ENCODE data around the gene ARRB2.

ARRB2 gene

GRCh38 chr17:4725646-4726310, 15.3 kb downstream of the ARRB2 start:
- no peak for DNase-seq (ENCODE audit: low read depth in 1 of 2, low spot score in 1 of 2)

GRCh38 chr17:4728124-4728523, 17.7 kb downstream of the ARRB2 start:
- no peak for DNase-seq (ENCODE audit: low read depth in 1 of 2, low spot score in 1 of 2)

- DNase-seq (ENCODE audit: low read depth in 1 of 2, low spot score in 1 of 2) = no peak
Measured at GRCh38 chr17:4733073-4733531, 22.7 kb downstream of the ARRB2 start.

- DNase-seq (ENCODE audit: low read depth in 1 of 2, low spot score in 1 of 2) = no peak
Measured at GRCh38 chr17:4734857-4735475, 24.5 kb downstream of the ARRB2 start.

GRCh38 chr17:4735876-4736651, 25.6 kb downstream of the ARRB2 start:
- DNase-seq (ENCODE audit: low read depth in 1 of 2, low spot score in 1 of 2) = no peak

GRCh38 chr17:4738136-4739121, 28.0 kb downstream of the ARRB2 start:
- DNase-seq (ENCODE audit: low read depth in 1 of 2, low spot score in 1 of 2) = no peak

GRCh38 chr17:4739122-4740024, 28.9 kb downstream of the ARRB2 start, which contains the start of the genes CXCL16 and ZMYND15:
CXCL16 (minus strand) TSS chr17:4739928; CDS start chr17:4739339, 589 bp downstream.
ZMYND15 (plus strand) TSS chr17:4739833; CDS start chr17:4740549, 716 bp downstream.
- DNase-seq (ENCODE audit: low read depth in 1 of 2, low spot score in 1 of 2) = peak; percentile 24 to 33

GRCh38 chr17:4740025-4740351, 29.6 kb downstream of the ARRB2 start:
- no peak for DNase-seq (ENCODE audit: low read depth in 1 of 2, low spot score in 1 of 2)

GRCh38 chr17:4740584-4740983, 30.2 kb downstream of the ARRB2 start:
- no peak for DNase-seq (ENCODE audit: low read depth in 1 of 2, low spot score in 1 of 2)

- no peak for DNase-seq (ENCODE audit: low read depth in 1 of 2, low spot score in 1 of 2)
Measured at GRCh38 chr17:4741544-4741943, 31.1 kb downstream of the ARRB2 start.

- DNase-seq (ENCODE audit: low read depth in 1 of 2, low spot score in 1 of 2) = no peak
Measured at GRCh38 chr17:4742133-4742532, 31.7 kb downstream of the ARRB2 start.

- no peak for DNase-seq (ENCODE audit: low read depth in 1 of 2, low spot score in 1 of 2)
Measured at GRCh38 chr17:4742629-4743028, 32.2 kb downstream of the ARRB2 start.

- DNase-seq (ENCODE audit: low read depth in 1 of 2, low spot score in 1 of 2) = no peak
Measured at GRCh38 chr17:4743216-4743615, 32.8 kb downstream of the ARRB2 start.

- DNase-seq (ENCODE audit: low read depth in 1 of 2, low spot score in 1 of 2) = no peak
Measured at GRCh38 chr17:4743898-4744297, 33.5 kb downstream of the ARRB2 start.

GRCh38 chr17:4744999-4745969, 34.9 kb downstream of the ARRB2 start:
- no peak for DNase-seq (ENCODE audit: low read depth in 1 of 2, low spot score in 1 of 2)

GRCh38 chr17:4747847-4748246, 37.4 kb downstream of the ARRB2 start:
- no peak for DNase-seq (ENCODE audit: low read depth in 1 of 2, low spot score in 1 of 2)

- no peak for DNase-seq (ENCODE audit: low read depth in 1 of 2, low spot score in 1 of 2)
Measured at GRCh38 chr17:4748686-4749085, 38.3 kb downstream of the ARRB2 start.

GRCh38 chr17:4750606-4751005, 40.2 kb downstream of the ARRB2 start:
- no peak for DNase-seq (ENCODE audit: low read depth in 1 of 2, low spot score in 1 of 2)

GRCh38 chr17:4751932-4752331, 41.5 kb downstream of the ARRB2 start:
- DNase-seq (ENCODE audit: low read depth in 1 of 2, low spot score in 1 of 2) = no peak

All from stimulated activated CD4-positive, alpha-beta T cell treated with anti-CD3 and anti-CD28 coated beads, Interleukin-15, amount 100 ng/mL, for 1 hour (primary cell).